NCI-H460 (cell line): ENCODE results near the gene SEH1L. TPM values are rescaled to one million over a fixed set of nuclear protein-coding genes. Genes with fewer than 3 reads are reported as not detected.
A peak's percentile ranks its signal among the peaks of the same experiment; 100 is the strongest.
"Not testable (repeated sequence)": the region's sequence is repeated elsewhere in the genome, so short reads cannot be mapped to it uniquely, and the experiment has no call there.

Experiments used
- DNase-seq: peaks from one replicate; pipeline ENCODE4 v3.0.0-alpha.2; 2016; ENCODE audit warnings: low read depth; ENCODE audit errors: extremely low read depth
- total RNA-seq: library from RNA; depleted of rRNA; stranded (reverse); fragments of >200 nt; shearing (Covaris generic); gene quantifications from 2 replicates; pipeline ENCODE4 v1.2.3, GENCODE V29; 2014

The SEH1L gene
- total RNA-seq, 1 experiment from 2014 or later: 43.2 TPM

DNA sequence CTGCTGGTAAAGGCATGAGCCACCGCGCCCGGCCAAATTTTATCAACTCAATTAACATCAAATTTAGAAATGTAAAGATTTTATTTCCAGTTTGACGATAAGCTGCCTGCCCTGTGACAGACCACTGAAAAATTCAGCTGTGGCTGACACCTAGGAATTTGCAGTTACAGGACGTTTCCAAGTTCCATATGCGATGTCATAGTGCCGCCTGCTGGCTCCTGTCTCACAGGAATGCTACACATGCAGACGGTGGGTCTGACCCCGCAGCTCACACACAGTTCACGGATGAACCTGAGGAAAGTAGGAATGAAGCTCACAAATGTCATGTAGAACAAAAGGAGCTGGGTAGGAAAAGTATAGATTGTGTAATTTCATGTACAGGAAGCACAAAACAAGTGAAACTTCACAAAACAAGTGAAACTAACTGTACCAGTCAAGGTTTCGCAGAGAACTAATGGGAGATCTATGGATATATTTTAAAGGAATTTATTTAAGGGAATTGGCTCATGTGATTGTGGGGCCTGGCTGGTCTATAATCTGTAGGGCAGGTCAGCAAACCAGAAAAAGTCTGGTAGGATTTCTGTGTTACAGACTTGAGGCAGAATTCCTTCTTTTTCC is 13.2 kb upstream of the SEH1L start:
- peak; percentile 71 for DNase-seq

DNA sequence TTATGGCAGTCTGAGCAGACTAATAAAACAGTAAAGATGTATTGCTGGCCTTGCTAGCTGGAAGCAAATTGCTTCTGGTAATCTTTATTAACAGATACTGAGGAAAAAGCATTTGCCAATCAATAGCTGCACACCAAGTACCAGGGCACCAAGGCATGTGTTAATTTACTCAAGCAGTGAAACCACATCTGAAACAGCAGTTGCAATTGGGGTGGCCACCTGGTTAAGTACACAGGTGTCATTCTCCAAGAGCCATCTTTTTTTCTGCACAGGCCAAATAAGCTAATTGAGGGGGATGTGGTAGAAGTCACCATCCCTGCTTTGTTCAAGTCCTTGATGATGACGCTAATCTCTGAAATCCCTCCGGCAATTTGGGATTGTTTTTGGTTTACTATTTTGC is 8.6 kb upstream of the SEH1L start:
- DNase-seq: no peak

DNA sequence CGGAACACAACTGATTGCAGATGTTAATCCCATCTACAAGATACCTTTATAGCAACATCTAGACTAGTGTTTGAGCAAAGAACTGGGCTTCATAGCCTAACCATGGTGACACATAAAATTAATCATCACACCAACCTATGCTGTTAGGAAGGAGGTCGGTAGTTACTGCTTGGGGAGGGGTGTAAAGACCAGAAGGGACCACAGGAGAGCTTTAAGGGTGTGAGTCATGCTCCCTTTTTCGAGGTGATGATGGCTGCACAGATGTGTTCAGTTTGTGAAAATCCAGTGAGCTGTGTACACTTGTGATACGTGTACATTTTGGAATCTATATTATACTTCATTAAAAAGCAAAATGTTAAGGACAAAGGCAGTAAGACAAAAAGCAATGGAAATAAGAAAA is 4.6 kb upstream of the SEH1L start:
- no peak for DNase-seq

DNA sequence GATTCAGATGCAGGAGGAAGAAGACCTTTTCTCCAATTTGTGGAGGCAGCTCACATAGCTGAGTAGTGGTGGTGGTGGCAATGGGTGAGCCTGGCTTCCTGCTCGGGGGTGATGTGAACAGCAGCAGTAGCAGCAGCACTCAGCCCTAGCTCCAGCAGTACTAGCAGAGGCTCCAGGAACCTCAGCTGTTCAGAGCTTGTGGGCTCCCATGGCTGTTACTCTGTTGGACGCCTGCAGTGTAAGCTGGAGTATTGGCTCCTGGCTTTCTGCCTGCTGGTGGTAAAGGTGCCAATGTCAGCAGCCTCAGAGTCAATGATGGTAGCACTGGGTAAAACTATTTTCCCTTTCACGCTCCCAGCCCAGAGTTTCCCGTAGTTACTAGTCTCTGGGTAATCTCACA is 3.1 kb upstream of the SEH1L start:
- no peak for DNase-seq

DNA sequence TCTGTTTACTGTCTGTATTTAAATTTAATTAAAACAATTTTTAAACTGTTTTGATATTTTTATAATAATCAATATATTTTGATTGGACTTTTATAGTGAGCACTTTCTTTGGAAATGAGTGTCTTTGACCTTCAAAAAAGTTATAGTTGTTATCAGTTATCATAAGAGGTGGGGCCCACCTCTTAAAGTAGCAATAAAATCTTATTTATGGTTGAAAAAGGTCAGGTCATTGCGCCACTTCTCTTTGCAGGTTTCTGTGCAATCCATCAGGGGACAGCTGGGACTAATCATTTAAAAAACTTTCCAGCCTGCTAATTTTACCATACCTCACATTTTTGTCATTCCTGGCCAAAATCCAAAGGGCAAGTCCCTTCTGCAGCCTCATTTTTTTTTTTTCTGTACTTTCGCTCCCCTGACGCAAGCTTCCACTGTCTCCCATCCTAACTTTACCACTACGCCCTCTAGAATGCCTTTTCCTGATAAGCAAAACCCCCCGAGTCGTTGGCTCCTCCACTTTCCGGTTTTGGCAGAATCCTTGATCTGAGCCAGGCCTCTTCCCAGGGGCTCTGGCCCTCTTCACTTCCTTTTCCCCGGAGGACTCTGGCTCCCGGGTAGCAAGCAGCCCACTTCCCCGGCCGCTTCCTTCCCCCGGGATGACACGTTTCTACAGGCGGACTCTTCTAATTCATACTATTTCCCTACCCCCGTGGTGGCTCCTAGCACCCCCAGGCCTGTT is 1.1 kb upstream of the SEH1L start:
- peak; percentile 15 for DNase-seq

DNA sequence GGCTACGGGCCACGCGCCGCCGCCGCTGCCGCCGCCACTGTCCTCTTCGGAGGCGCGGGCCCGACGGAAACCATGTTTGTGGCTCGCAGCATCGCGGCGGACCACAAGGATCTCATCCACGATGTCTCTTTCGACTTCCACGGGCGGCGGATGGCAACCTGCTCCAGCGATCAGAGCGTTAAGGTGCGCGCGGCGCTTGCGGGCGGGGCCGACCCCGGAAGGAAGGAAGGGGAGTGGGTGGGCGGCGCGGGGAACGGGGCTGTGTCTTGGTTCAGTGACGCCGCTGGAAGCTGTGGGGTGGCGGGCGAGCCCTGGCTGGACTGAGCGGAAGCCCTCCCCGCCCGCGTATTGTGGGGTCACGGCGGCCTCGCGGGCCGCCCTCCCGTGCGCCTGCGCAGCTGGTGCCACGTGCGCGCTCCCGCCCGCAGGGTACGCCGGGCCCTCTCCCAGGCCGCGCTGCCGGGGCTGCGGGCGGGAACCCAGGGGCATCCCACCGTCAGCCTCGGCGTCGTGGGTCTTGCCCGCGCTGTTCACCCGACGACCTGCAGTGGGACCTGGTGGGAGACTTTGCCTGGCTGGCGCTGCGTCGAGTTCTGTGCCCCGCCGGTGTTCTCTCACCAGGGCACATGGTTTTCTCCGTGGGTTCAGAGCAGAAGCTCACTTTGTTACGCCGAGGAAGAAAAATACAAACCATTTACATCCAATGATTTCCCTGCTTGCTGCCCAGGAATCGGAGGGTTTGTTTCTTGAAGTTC is 416 bp downstream of the SEH1L start:
- DNase-seq: peak; percentile 78

DNA sequence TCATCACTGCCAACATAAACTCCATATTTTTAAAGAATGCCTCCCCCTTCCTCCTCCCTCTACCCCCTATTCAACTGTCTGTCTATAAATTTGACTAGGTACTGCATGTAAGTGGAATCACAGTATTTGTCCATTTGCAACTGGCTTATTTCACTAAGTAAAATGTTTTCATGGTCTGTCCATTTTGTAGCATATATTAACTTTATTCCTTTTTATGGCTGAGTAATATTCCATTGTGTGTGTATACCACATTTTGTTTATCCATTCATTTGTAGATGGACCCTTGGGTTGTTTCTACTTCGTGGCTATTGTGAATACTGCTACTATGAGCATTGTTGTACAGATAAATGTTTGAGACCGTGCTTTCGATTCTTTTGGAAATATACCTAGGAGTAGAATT is 10.7 kb downstream of the SEH1L start:
- no peak for DNase-seq

DNA sequence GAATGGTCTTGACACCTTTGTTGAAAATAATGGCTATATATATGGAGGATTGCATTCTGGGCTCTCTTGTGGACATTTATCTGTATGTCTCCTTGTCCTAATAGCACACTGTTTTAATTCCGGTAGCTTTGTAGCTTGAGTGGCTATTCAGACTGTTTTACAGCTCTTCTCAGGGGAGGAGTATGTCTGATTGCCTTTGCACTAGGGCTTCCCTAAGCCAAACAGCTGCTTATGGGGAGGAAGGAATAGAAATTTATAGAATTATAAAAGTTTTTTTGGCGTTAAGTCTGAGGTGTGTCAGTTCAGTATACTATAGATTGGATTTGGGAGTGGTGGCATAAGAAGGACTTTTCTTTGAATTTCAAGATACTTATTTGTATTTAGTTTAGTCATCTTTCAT is 12.6 kb downstream of the SEH1L start:
- no peak for DNase-seq

DNA sequence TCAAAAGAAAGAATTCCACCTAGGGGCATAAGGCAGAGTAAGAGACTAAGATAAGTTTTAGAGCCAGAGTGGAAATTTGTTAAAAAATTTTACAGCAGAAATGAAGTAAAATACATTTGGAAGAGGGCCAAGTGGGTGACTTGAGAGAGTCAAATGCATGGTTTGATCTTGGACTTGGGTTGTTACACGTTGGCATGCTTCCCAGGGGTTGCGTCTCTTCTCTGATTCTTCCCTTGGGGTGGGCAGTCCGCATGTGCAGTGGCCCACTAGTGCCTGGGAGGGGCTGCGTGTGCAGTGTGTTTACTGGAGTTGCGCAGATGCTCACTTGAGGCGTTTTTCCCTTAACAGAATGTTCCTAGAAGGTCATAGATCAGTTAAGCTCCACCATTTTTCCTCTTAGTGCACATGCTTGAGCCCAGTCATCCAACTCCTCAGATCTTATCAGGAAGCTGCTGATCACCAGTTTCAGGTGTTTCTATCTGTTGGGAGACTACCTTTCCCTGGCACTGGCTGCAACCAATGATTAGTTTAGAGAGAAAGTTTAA is 13.1 kb downstream of the SEH1L start:
- DNase-seq: no peak

DNA sequence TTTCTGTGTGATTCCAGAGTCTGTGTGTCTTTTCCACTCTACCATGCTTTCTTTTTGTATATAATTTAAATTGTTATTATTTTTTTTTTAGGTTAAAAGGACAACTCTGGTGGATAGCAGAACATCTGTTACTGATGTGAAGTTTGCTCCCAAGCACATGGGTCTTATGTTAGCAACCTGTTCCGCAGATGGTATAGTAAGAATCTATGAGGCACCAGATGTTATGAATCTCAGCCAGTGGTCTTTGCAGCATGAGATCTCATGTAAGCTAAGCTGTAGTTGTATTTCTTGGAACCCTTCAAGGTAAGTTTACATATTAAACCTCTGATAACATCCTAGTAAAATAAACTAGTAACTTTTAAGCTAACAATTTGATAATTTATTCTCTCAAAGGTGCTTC is 15.3 kb downstream of the SEH1L start:
- DNase-seq: no peak

DNA sequence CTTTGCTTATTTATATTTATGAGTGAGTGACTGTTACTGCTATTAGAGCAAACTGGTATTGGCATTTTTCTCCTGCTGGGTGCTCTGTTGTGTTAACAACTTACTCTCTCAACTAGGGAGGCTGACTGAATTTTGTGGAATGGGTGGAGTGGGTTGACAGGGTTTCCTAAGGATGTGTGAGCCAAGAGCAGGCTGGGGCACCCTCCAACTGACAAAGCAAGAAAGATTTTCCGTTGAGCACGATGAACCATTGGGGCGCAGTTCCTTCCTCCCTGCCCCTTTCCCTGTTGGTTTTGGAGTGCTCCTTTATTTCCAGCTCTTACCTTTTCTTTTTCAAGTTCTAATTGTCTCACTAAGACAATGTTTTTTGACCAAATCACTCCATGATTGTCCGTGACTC is 20.3 kb downstream of the SEH1L start:
- no peak for DNase-seq

DNA sequence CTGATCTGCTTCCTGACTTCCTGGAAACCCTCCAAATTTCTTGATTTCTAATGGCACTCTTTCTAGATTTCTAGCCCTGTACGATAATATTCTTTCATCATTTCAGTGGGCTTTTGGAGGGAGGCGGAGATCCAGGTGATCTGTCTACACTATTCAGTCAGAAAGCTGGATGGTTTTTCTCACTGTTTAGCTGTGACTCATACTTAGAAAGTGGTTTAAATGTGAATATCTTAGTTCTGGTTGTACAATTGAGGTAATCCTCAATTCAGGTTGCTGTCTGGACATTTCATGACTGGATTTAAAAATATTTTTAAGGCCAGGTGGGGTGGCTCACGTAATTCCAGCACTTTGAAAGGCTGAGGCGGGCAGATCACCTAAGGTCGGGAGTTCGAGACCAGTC is 20.8 kb downstream of the SEH1L start:
- DNase-seq: no peak

DNA sequence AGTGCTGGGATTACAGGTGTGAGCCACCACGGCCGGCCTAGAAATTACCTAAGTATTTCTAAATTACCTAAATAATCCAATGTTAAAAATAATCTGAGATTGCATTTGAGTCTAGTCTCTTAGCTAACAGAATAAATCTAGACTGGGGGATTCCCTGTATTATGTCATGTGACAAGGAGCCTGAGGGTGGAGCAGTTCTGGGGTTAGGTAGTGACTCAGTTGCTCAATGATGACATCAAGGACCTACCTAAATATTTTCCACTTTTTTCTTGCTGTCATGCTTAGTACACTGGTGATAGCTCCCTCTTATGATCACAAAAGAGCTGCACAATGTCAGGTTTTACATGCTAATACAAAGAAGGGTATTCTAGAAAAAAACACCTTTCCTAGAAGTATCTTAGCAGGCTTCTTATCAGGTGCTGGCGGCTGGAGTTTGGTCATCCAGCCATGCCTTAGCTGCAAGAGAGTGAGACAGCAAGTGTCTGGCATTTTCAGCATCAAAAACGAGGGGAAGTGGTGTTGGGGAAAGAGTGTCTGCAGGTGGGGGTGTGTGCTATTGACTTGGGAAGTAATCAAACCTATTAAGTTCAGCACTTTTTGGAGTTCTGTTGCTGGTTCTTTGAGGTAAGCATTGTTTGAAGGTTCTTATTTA is 25.9 kb downstream of the SEH1L start:
- DNase-seq: no peak

DNA sequence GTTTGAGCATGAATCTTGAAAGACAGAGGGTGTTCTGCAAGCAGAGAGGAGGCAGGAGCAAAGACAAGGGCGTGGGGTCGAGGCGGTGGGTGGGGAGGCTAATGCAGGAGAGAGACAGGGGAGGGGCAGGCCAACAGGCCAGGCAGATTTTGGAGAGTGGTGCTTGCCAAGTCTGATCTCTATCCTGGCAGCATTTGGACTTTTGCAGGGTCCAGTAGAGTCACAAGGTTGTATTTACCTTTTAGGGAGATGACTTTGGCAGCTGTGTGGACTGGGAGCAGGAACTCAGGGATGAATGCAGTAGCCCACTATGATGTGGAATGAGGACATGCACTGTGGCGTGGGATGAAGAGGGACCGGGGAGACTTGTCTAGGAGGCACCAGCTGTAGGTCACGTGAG is 27.7 kb downstream of the SEH1L start:
- DNase-seq: no peak

DNA sequence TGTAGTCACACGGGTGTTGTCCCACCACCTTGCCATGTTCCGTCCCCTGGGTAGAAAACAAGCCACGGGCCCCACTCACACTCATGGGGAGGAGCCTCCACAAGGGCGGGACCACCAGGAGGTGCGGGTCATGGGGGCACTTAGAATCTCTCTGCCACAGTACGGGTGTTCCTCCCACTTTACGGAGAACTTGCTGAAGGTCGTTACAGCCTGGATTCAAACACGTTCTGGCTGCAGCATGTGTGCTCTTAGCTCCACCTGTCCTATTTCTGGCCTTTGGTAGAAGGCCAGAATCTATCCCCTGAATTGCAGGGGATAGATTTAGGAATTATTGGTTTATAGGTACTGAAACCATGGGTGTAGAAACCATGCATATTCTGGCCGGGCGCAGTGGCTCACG is 28.5 kb downstream of the SEH1L start:
- DNase-seq: no peak

DNA sequence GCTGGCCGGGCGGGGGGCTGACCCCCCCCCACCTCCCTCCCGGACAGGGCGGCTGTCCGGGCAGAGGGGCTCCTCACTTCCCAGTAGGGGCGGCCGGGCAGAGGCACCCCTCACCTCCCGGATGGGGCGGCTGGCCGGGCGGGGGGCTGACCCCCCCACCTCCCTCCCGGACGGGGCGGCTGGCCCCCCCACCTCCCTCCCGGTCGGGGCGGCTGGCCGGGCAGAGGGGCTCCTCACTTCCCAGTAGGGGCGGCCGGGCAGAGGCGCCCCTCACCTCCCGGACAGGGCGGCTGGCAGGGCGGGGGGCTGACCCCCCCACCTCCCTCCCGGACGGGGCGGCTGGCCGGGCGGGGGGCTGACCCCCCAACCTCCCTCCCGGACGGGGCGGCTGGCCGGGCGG is 32.3 kb downstream of the SEH1L start:
- not testable (repeated sequence) for DNase-seq

DNA sequence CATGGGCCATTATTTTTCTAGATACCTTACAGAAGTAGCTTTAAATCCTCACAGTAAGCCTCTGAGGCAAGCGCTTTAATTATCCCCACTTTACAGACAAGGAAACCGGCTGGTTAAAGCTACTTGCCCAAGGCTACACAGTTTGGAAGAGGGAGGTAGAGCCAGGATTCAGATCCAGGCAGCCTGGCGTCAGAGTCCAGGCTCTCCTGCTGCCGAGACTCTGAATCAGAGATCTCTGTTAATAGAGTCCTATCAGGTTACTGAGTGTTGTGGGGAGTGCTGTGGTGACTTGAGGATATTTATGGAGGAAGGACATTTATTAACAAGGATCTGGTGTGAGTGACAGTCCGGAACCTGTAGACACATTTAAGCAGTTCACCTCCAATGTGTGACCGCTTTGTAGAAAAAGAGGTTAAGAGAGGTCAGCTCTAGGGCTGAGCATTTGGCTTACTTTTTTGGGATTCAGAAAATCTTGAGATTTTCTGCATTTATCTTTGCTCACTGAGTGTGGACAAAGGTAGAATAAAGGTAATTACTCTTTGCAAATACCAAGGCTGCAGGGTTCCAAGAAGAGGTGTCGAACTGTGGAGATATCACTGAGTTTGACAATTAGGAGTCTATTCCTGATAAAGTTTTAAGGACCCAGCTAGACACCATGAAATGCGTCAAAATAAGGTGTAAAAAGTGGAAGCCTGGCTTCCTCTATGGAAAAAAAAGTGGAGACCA is 41.7 kb downstream of the SEH1L start:
- DNase-seq: no peak

DNA sequence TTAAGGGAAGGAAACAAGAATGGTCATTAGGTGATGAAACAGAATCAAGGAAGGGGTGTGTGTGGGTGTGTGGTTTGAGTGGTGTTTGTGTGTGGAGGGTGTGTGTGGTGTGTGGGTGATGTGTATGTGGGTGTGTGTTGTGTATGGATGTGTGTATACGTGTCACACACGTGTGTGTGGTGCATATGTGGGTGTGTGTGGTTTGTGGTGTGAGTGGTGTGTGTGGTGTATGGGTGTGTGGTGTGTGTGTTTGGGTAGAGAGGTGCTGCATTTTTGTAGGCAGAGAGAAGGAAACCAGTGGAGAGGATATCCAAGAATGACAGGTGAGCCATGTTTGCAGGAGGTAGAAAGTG is 42.3 kb downstream of the SEH1L start:
- DNase-seq: no peak

DNA sequence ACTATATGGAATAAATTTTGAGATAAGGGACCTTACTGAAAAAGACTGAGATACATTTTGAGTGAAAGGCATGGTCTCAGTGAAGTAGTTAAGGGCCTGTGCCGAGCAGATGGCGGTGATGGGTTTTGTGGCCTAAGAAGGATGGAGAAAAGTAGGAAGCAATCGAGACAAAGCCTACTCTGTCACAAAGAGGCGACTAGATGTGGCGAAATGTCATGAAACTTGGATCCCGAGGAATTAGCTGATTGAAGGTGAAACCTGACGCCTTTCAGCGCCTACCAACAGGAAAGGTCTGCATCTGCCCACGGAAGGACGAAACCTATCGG is 42.8 kb downstream of the SEH1L start:
- no peak for DNase-seq

DNA sequence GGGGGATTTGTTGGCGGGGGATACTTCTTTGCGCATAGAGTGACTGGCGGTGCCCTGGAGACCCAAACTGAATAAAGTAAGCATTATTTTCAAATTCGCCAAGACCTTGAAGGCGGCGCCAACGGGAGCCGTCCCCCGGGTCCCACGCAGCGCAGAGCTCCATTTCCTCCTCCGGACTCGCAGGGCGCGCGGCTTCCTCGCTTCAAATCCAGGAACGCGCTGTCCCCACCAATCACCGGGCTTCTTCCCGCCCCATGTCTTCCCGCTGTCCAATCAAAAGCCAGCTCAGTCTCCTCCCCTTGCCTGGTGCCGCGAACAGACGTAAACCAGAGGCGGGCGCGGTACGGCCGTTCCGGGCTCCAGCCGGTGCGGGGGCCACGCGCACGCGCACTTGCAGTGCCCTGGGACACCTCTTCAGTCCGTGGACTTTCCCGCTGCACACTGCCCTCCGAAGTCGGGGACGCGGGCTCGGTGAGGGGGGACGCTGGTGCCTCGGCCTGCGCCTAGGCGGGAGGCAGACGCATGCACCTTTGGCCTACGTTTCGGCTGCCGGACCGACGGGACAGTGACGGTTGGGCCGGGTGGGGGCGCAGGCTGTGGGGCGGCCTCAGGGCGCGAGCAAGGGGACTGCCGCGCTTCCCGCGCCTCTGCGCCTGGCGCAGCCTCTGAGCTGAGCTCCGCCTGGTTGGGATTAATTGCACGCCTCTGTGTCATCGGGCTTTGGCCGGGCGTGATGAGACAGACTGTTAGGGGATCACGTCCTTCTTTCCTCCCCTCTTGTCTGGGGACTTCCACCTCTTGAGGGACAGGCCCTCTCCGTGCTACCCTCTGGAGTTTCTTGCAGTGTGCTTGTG is 43.4 kb downstream of the SEH1L start, which contains the start of gene CEP192:
Gene CEP192 (plus strand): TSS at position 396 of the 854 bp plus-strand sequence. CDS start 8,063 bp downstream, outside the sequence.
- peak; percentile 96 for DNase-seq
